ENCODE results near the gene GPR143. TPM values are rescaled to one million over a fixed set of nuclear protein-coding genes. Genes with fewer than 3 reads are reported as not detected.

The GPR143 gene
- polyA plus RNA-seq, 1 donor (not counting 4 experiments of a cell fraction or from before 2014, with no cell fraction given), result 0.33 TPM

DNA sequence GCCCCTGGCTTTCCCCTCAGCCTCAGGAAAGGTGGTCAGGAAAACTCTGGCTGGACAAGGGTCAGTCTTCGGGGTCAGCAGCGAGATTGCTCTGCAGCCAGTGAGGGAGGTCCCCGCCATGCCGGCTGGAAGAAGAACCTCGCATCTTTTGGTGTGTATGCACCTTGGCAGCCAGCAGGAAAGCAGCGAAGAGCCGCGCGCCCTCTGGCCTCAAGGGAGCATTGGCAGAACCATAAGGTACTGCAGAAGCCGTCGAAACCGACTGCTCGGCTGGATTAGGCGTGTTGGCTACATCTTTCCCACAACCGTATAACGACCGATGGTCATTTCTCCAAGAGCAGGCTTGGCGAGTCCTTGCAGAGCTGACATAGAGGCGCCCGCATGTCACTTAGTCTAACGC lies 48.3 kb downstream of the GPR143 start:
- Histone ChIP-seq H3K9me1 (ENCODE audit: control insufficient read depth, extremely low read depth, insufficient read depth, low read length) (no peaks in the 10 kb centered on the region), H2AFZ (ENCODE audit: control insufficient read depth, low read length) (no peak overlapping the region), H3K79me2 (ENCODE audit: control insufficient read depth, insufficient read depth, low read length) (no peaks in the 10 kb centered on the region), H3K27ac (ENCODE audit: control insufficient read depth, insufficient read depth, low read length) (no peak overlapping the region), H3K4me1 (ENCODE audit: control insufficient read depth, extremely low read depth, insufficient read depth, low read length) (no peaks in the 10 kb centered on the region), H3K9ac (ENCODE audit: control insufficient read depth, extremely low read depth, insufficient read depth, low read length) (no peak overlapping the region), H3K4me3 (ENCODE audit: control insufficient read depth in 2 of 3, extremely low read depth in 1 of 3, insufficient read depth in 2 of 3, low read depth in 1 of 3, low read length in 3 of 3) (no peak overlapping the region), H3K4me2 (ENCODE audit: control insufficient read depth, extremely low read depth, insufficient read depth, low read depth, low read length) (no peak overlapping the region), H4K20me1 (ENCODE audit: control insufficient read depth, extremely low read depth, insufficient read depth, low read length) (no peaks in the 10 kb centered on the region), H3K9me3 (ENCODE audit: control insufficient read depth, low read depth, low read length) (no peaks in the 10 kb centered on the region), H3K36me3 (ENCODE audit: control insufficient read depth in 2 of 2, extremely low read depth in 1 of 2, insufficient read depth in 2 of 2, low read length in 2 of 2) (no peaks in the 10 kb centered on the region), H3K27me3 (ENCODE audit: control insufficient read depth, extremely low read depth, insufficient read depth, low read length) (no peaks in the 10 kb centered on the region)
- dilution Hi-C loops (cut with MboI; ENCODE audit: extremely low pct_ligation_motif_present, low sequenced_read_pairs), result no loop called here
- FAIRE-seq (no peak), DNase-seq (ENCODE audit: low read depth, low spot score) (no peak)
- TF ChIP-seq EZH2 (IDR thresholded peaks at IDR 0.05; ENCODE audit: low read length), result no peak
- TF ChIP-seq, protein P1, sequence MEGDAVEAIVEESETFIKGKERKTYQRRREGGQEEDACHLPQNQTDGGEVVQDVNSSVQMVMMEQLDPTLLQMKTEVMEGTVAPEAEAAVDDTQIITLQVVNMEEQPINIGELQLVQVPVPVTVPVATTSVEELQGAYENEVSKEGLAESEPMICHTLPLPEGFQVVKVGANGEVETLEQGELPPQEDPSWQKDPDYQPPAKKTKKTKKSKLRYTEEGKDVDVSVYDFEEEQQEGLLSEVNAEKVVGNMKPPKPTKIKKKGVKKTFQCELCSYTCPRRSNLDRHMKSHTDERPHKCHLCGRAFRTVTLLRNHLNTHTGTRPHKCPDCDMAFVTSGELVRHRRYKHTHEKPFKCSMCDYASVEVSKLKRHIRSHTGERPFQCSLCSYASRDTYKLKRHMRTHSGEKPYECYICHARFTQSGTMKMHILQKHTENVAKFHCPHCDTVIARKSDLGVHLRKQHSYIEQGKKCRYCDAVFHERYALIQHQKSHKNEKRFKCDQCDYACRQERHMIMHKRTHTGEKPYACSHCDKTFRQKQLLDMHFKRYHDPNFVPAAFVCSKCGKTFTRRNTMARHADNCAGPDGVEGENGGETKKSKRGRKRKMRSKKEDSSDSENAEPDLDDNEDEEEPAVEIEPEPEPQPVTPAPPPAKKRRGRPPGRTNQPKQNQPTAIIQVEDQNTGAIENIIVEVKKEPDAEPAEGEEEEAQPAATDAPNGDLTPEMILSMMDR (optimal IDR thresholded peaks at IDR 0.05 in 1 of 3, IDR thresholded peaks at IDR 0.05 in 1 of 3, conservative IDR thresholded peaks at IDR 0.05 in 1 of 3; ENCODE audit: extremely low read depth in 1 of 3, insufficient read depth in 2 of 3, low read length in 3 of 3), result no peak

GRCh38 chrX:9710332-9710731 lies 55.3 kb downstream of the GPR143 start:
- H3K9ac ChIP-seq (ENCODE audit: control insufficient read depth, extremely low read depth, insufficient read depth, low read length), result no peak overlapping the region
- no peak overlapping the region for H3K4me3 ChIP-seq (ENCODE audit: control insufficient read depth in 2 of 3, extremely low read depth in 1 of 3, insufficient read depth in 2 of 3, low read depth in 1 of 3, low read length in 3 of 3)
- H3K27ac ChIP-seq (ENCODE audit: control insufficient read depth, insufficient read depth, low read length), result no peak overlapping the region
- H2AFZ ChIP-seq (ENCODE audit: control insufficient read depth, low read length), result no peak overlapping the region
- H4K20me1 ChIP-seq (ENCODE audit: control insufficient read depth, extremely low read depth, insufficient read depth, low read length), result no peaks in the 10 kb centered on the region
- H3K9me1 ChIP-seq (ENCODE audit: control insufficient read depth, extremely low read depth, insufficient read depth, low read length), result no peaks in the 10 kb centered on the region
- H3K79me2 ChIP-seq (ENCODE audit: control insufficient read depth, insufficient read depth, low read length), result no peaks in the 10 kb centered on the region
- TF ChIP-seq EZH2 (IDR thresholded peaks at IDR 0.05; ENCODE audit: low read length), result no peak
- TF ChIP-seq, protein P1 (optimal IDR thresholded peaks at IDR 0.05 in 1 of 3, IDR thresholded peaks at IDR 0.05 in 1 of 3, conservative IDR thresholded peaks at IDR 0.05 in 1 of 3; ENCODE audit: extremely low read depth in 1 of 3, insufficient read depth in 2 of 3, low read length in 3 of 3), result no peak
- dilution Hi-C loops (cut with MboI; ENCODE audit: extremely low pct_ligation_motif_present, low sequenced_read_pairs), result no loop called here
- H3K4me2 ChIP-seq (ENCODE audit: control insufficient read depth, extremely low read depth, insufficient read depth, low read depth, low read length), result no peak overlapping the region
- H3K4me1 ChIP-seq (ENCODE audit: control insufficient read depth, extremely low read depth, insufficient read depth, low read length), result no peaks in the 10 kb centered on the region
- H3K9me3 ChIP-seq (ENCODE audit: control insufficient read depth, low read depth, low read length), result no peaks in the 10 kb centered on the region
- H3K36me3 ChIP-seq (ENCODE audit: control insufficient read depth in 2 of 2, extremely low read depth in 1 of 2, insufficient read depth in 2 of 2, low read length in 2 of 2), result no peaks in the 10 kb centered on the region
- no peak for FAIRE-seq
- no peak for DNase-seq (ENCODE audit: low read depth, low spot score)
- no peaks in the 10 kb centered on the region for H3K27me3 ChIP-seq (ENCODE audit: control insufficient read depth, extremely low read depth, insufficient read depth, low read length)
